ENCODE results near the gene TSNAXIP1.

GRCh38 chr16:67781565-67781921 is 25.1 kb upstream of the TSNAXIP1 start:
- TF ChIP-seq CTCF (conservative IDR thresholded peaks at IDR 0.05 in 1 of 2, IDR thresholded peaks at IDR 0.05 in 1 of 2; ENCODE audit: extremely low read depth in 1 of 2, insufficient read depth in 1 of 2, low read depth in 1 of 2, low read length in 2 of 2) (no peak), EZH2 (IDR thresholded peaks at IDR 0.05; ENCODE audit: borderline replicate concordance, low read length) (no peak)

Measured in mammary epithelial cell (primary cell).